K562 (cell line): Measurements from ENCODE around the gene TFPI. TPM values are rescaled to one million over a fixed set of nuclear protein-coding genes. Genes with fewer than 3 reads are reported as not detected.

Experiments
- ATAC-seq: fragments of 200-7000 bp; cut with Tn5 transposase; 3 replicates; pipeline ENCODE4 v1.9.1; 2020; ENCODE audit warnings: moderate library complexity
- BruUV-seq: library from RNA; stranded (reverse); fragments of 400-500 nt; replicated peaks from 2 replicates; lab custom pipeline; 2021; lab: Mats Ljungman, UMichigan
- CTCF ChIA-PET: fragments of 300-600 bp; formaldehyde crosslinking; extraction: SDS; loops from one replicate; lab custom pipeline; 2021; ENCODE audit warnings: low intra/inter-chr PET ratio; lab: Yijun Ruan, JAX
- POLR2A ChIA-PET: fragments of 300-600, 350-650 bp; sonication (Branson Sonifier 250); formaldehyde crosslinking; extraction: SDS; loops from one replicate; lab custom pipeline; 2021; ENCODE audit warnings: antibody characterized with exemption, inconsistent platforms; lab: Yijun Ruan, JAX
- DNase-seq, 4 experiments: peaks; one replicate each; pipeline versions ENCODE4 v3.0.0 to v3.0.0-alpha.2; 2011 to 2018; ENCODE audit warnings: low spot score in 3 of 4, mixed read lengths in 3 of 4; ENCODE audit errors: extremely low read depth in 1 of 4
- FAIRE-seq: peaks from 2 replicates; lab custom pipeline; 2011; peaks lifted over from hg19 to GRCh38; lab: Jason Lieb, UNC
- H2AFZ ChIP-seq: 2 replicates; pipeline ENCODE4 v1.6.0; 2011; ENCODE audit warnings: low read depth, low read length, control low read depth, inconsistent platforms
- H3K27ac ChIP-seq: fragments of 200-600 bp; 3 replicates; pipeline ENCODE4 v1.8.0; 2011; ENCODE audit warnings: low read depth, mild to moderate bottlenecking, control low read depth, inconsistent platforms, low read length, moderate library complexity, mixed read lengths; ENCODE audit errors: extremely low read depth
- H3K27me3 ChIP-seq, 2 experiments: fragments of 300-600 bp in 1 of 2; 2 replicates in 1 of 2; 3 replicates in 1 of 2; pipeline versions ENCODE4 v1.6.0 to v1.8.0; 2011; ENCODE audit warnings: inconsistent platforms in 2 of 2, low read length in 2 of 2, mild to moderate bottlenecking in 1 of 2, mixed read lengths in 1 of 2, moderate library complexity in 1 of 2; ENCODE audit not compliant: control insufficient read depth in 2 of 2, insufficient read depth in 2 of 2
- H3K36me3 ChIP-seq: fragments of 300-600 bp; 3 replicates; pipeline ENCODE4 v1.8.0; 2011; ENCODE audit warnings: mild to moderate bottlenecking, low read length, inconsistent platforms; ENCODE audit not compliant: control insufficient read depth, insufficient read depth
- H3K4me1 ChIP-seq, 2 experiments: fragments of 200-600 bp in 1 of 2; replicated peaks in 1 of 2; 2 replicates in 1 of 2; 3 replicates in 1 of 2; pipeline versions ENCODE4 v1.5.1 to v1.8.0; 2011; ENCODE audit warnings: inconsistent platforms in 2 of 2, low read length in 2 of 2, mild to moderate bottlenecking in 1 of 2, mixed read lengths in 1 of 2, moderate library complexity in 1 of 2; ENCODE audit not compliant: control insufficient read depth in 2 of 2, insufficient read depth in 2 of 2
- H3K4me2 ChIP-seq: 2 replicates; pipeline ENCODE4 v1.6.1; 2011; ENCODE audit warnings: low read length, control low read depth, inconsistent platforms, mixed read lengths; ENCODE audit not compliant: insufficient read depth
- H3K4me3 ChIP-seq: fragments of 200-600 bp; sonication (generic), shearing (Covaris generic); 2 replicates; pipeline ENCODE4 v1.5.1; 2016; ENCODE audit warnings: control low read depth, inconsistent platforms
- H3K79me2 ChIP-seq: fragments of 200-600 bp; 3 replicates; pipeline ENCODE4 v1.8.0; 2011; ENCODE audit warnings: low read length, inconsistent platforms; ENCODE audit not compliant: control insufficient read depth, insufficient read depth
- H3K9ac ChIP-seq, 2 experiments: 2 replicates each; pipeline versions ENCODE4 v1.6.0 to v1.6.1; 2011; ENCODE audit warnings: low read depth in 2 of 2, low read length in 2 of 2, control low read depth in 1 of 2, inconsistent platforms in 1 of 2, mild to moderate bottlenecking in 1 of 2, mixed read lengths in 1 of 2; ENCODE audit not compliant: insufficient read depth in 1 of 2
- H3K9me1 ChIP-seq: one replicate; pipeline ENCODE4 v1.6.0; 2011; ENCODE audit warnings: inconsistent platforms, mild to moderate bottlenecking, low read length, moderate library complexity; ENCODE audit not compliant: control insufficient read depth, insufficient read depth
- H3K9me3 ChIP-seq: replicated peaks from 2 replicates; pipeline ENCODE4 v1.5.1; 2011; ENCODE audit warnings: low read depth, low read length, inconsistent platforms; ENCODE audit not compliant: control insufficient read depth, insufficient read depth
- H4K20me1 ChIP-seq: replicated peaks from 2 replicates; pipeline ENCODE4 v1.6.1; 2011; ENCODE audit warnings: low read length, inconsistent platforms, mixed read lengths; ENCODE audit not compliant: control insufficient read depth, insufficient read depth
- HDGF ChIP-seq: fragments of 450-650 bp; IDR thresholded peaks from 2 replicates; pipeline ENCODE4 v1.6.1; 2016
- LEF1 ChIP-seq: fragments of 450-650 bp; IDR thresholded peaks from 2 replicates; pipeline ENCODE4 v1.6.1; 2016; ENCODE audit warnings: mild to moderate bottlenecking
- NFE2L1 ChIP-seq: fragments of 450-650 bp; IDR thresholded peaks from 2 replicates; pipeline ENCODE4 v1.6.1; 2016; ENCODE audit warnings: missing genetic modification characterization, low read depth, mild to moderate bottlenecking, missing compliant biosample characterization, moderate library complexity, borderline replicate concordance
- RBM17 ChIP-seq: fragments of 200-400 bp; formaldehyde crosslinking; IDR thresholded peaks from 2 replicates; pipeline ENCODE4 v1.6.1; 2017; ENCODE audit warnings: low read depth, mild to moderate bottlenecking, low read length, borderline replicate concordance
- SAFB ChIP-seq: fragments of 200-400 bp; formaldehyde crosslinking; IDR thresholded peaks from 2 replicates; pipeline ENCODE4 v1.6.1; 2017; ENCODE audit warnings: low read depth, low read length, borderline replicate concordance
- STAT5A ChIP-seq: IDR thresholded peaks from 2 replicates; pipeline ENCODE4 v1.6.1; 2012; ENCODE audit warnings: low read length, inconsistent platforms, borderline replicate concordance
- ZBTB9 ChIP-seq: fragments of 450-650 bp; formaldehyde crosslinking; IDR thresholded peaks from 2 replicates; pipeline ENCODE4 v1.4.0; 2020; ENCODE audit warnings: mild to moderate bottlenecking, moderate library complexity
- ZNF407 ChIP-seq: fragments of 450-650 bp; IDR thresholded peaks from 2 replicates; pipeline ENCODE4 v1.6.1; 2016; ENCODE audit warnings: low read depth
- ZNF436 ChIP-seq: fragments of 250-450, 450-650 bp; sonication (Bioruptor Pico); formaldehyde crosslinking; IDR thresholded peaks from 2 replicates; pipeline ENCODE4 v1.7.0; 2020; ENCODE audit warnings: mild to moderate bottlenecking
- WGBS: fragments of 100-300 bp; shearing (Covaris generic); methylation state at CpG from one replicate; pipeline ENCODE4 v1.1.6; 2016; ENCODE audit warnings: low coverage, mixed read lengths; ENCODE audit not compliant: insufficient coverage; ENCODE audit errors: missing lambda C conversion rate; 5-methylcytosine and 5-hydroxymethylcytosine counted together
- in situ Hi-C: fragments of 300-500 bp; cut with MboI; formaldehyde crosslinking; loops from 4 replicates; pipeline ENCODE4 v1.15.0; 2018; ENCODE audit warnings: inconsistent platforms, mixed read lengths
- intact Hi-C: fragments of 100-400 bp; cut with micrococcal nuclease; formaldehyde crosslinking; loops from 2 replicates; pipeline ENCODE4 v1.14.2; 2022
- polyA plus RNA-seq, 8 experiments: library from polyadenylated mRNA; depleted of rRNA in 4 of 8; stranded (reverse) in 5 of 8; unstranded in 3 of 8; fragments of >200 nt; fragmentation: Nextera tagmentation in 2 of 8; fragmentation: Illumina TruSeq in 1 of 8; extraction: Ambion mirVana in 2 of 8; extraction: Trizol in 1 of 8; gene quantifications; 2 replicates each; pipeline versions ENCODE4 v1.2.1 to v1.2.3, GENCODE V29; 2011 to 2014; ENCODE audit warnings: inconsistent platforms in 1 of 8, missing spikeins in 1 of 8
- total RNA-seq, 7 experiments: library from RNA; depleted of rRNA in 6 of 7; stranded (reverse); fragments of >200 nt in 6 of 7; fragmentation: Illumina TruSeq in 2 of 7; extraction: Trizol in 2 of 7; gene quantifications; 2 replicates each; pipeline versions ENCODE4 v1.2.1 to v1.2.3, GENCODE V29; 2011 to 2021; ENCODE audit warnings: low replicate concordance in 1 of 7

Gene TFPI
- total and polyA plus RNA-seq, 9 of the 15 experiments (the other 6 are each of a cell fraction or from before 2014, with no cell fraction given), result 53.5 to 219 (median 100) TPM

GRCh38 chr2:187509667-187510417 is 44.4 kb downstream of the TFPI start:
- WGBS, result 32% methylated on average over 4 of the region's 4 CpGs
- no peaks in the 10 kb centered on the region for H3K27me3 ChIP-seq
- intact Hi-C loops, result loop anchor here (5.0 to 10.0 kb wide), 2 partner anchors 37 to 245 kb away; no protein-coding TSS in a partner anchor
- H3K36me3 ChIP-seq, result no peaks in the 10 kb centered on the region; the same call in 2 of the 3 replicates
- in situ Hi-C loops, result loop anchor here (25.0 kb wide), 1 partner anchor 1902 kb away; no protein-coding TSS in a partner anchor
- POLR2A ChIA-PET, result no interaction called here
- H2AFZ ChIP-seq, result no peak overlapping the region
- no peaks in the 10 kb centered on the region for H3K79me2 ChIP-seq
- H4K20me1 ChIP-seq, result no peaks in the 10 kb centered on the region
- BruUV-seq, result no TSS peak
- peaks cover 26% of the 10 kb centered on the region for H3K9me3 ChIP-seq
- peaks cover 0 to 5% of the 10 kb centered on the region in 2 experiments; a peak in 2 of 5 replicates for H3K4me1 ChIP-seq
- peak overlapping the region; percentile 4; the same call in 1 of the 3 replicates for H3K27ac ChIP-seq
- no peaks in the 10 kb centered on the region for H3K9me1 ChIP-seq
- peak; percentile 27 to 53 (median 38) for DNase-seq
- peak; percentile 70 for ATAC-seq
- no peak overlapping the region for H3K4me3 ChIP-seq
- CTCF ChIA-PET, result no interaction called here
- H3K4me2 ChIP-seq, result no peak overlapping the region
- no peak for FAIRE-seq
- H3K9ac ChIP-seq, result no peak overlapping the region
- TF ChIP-seq ZNF436 (CRISPR knock-in tag) (no peak), NFE2L1 (no peak), HDGF (no peak), SAFB (no peak), ZNF407 (no peak), LEF1 (0 out of 2 replicates have a peak, but pooled peaks have one; percentile 35), RBM17 (no peak), ZBTB9 (CRISPR knock-in tag) (no peak), STAT5A (peak; percentile 18; the same call in 1 of the 2 replicates)
